ENCODE data around the gene NOSIP.
"Not testable (repeated sequence)": the region's sequence is repeated elsewhere in the genome, so short reads cannot be mapped to it uniquely, and the experiment has no call there.

NOSIP gene
- 12.6 to 37.2 (median 21.0) reads per million in 18 experiments for total RNA-seq

GRCh38 chr19:49580264-49581006 lies at the start of gene NOSIP:
NOSIP (minus strand) TSS chr19:49580556; CDS start chr19:49560691, 19,865 bp downstream.
- peak; percentile 97 to 98 for DNase-seq

GRCh38 chr19:49629659-49630058 lies 49.3 kb upstream of the NOSIP start:
- DNase-seq, result no peak

- DNase-seq, result no peak
Measured at GRCh38 chr19:49626226-49626625, 45.9 kb upstream of the NOSIP start.

GRCh38 chr19:49624967-49625910 lies 44.9 kb upstream of the NOSIP start:
- DNase-seq, result no peak

- not testable (repeated sequence) for DNase-seq
Measured at GRCh38 chr19:49617860-49618259, 37.5 kb upstream of the NOSIP start.

- DNase-seq, result no peak
Measured at GRCh38 chr19:49616945-49617344, 36.6 kb upstream of the NOSIP start.

- DNase-seq, result no peak
Measured at GRCh38 chr19:49616532-49616931, 36.2 kb upstream of the NOSIP start.

- DNase-seq, result no peak
Measured at GRCh38 chr19:49615861-49616260, 35.5 kb upstream of the NOSIP start.

GRCh38 chr19:49614096-49614833 lies 33.9 kb upstream of the NOSIP start:
- peak; percentile 47 to 74 for DNase-seq

- DNase-seq, result peak; percentile 16 to 64
Measured at GRCh38 chr19:49613374-49613773, 33.0 kb upstream of the NOSIP start.

GRCh38 chr19:49609499-49610092 lies 29.2 kb upstream of the NOSIP start:
- DNase-seq, result no peak

- DNase-seq, result no peak
Measured at GRCh38 chr19:49605605-49606004, 25.2 kb upstream of the NOSIP start.

GRCh38 chr19:49602806-49603205 lies 22.4 kb upstream of the NOSIP start:
- no peak for DNase-seq

- DNase-seq, result no peak
Measured at GRCh38 chr19:49601482-49602038, 21.2 kb upstream of the NOSIP start.

GRCh38 chr19:49599378-49600295 lies 19.3 kb upstream of the NOSIP start:
- peak; percentile 28 to 58 for DNase-seq

GRCh38 chr19:49597703-49597974 lies 17.3 kb upstream of the NOSIP start:
- no peak for DNase-seq

GRCh38 chr19:49596954-49597702 lies 16.8 kb upstream of the NOSIP start:
- DNase-seq, result no peak

GRCh38 chr19:49596407-49596806 lies 16.1 kb upstream of the NOSIP start:
- no peak for DNase-seq

GRCh38 chr19:49595819-49596404 lies 15.6 kb upstream of the NOSIP start:
- no peak for DNase-seq
